ENCODE measurements around the gene VMAC. TPM values are rescaled to one million over a fixed set of nuclear protein-coding genes. Genes with fewer than 3 reads are reported as not detected.

Gene VMAC
- total RNA-seq, 1 donor from 2014 or later, result 4.5 TPM

- TF ChIP-seq CTCF (IDR thresholded peaks at IDR 0.05; ENCODE audit: insufficient read depth, low read length, severe bottlenecking), result peak; percentile 84
- Histone ChIP-seq H3K27me3 (ENCODE audit: control insufficient read depth, insufficient read depth, low read length) (peaks cover 3% of the 10 kb centered on the region), H3K4me3 (ENCODE audit: low read depth, low read length) (no peak overlapping the region), H3K36me3 (ENCODE audit: control insufficient read depth, insufficient read depth, low read length) (peaks cover 2% of the 10 kb centered on the region)
- DNase-seq (ENCODE audit: low read depth) (no peak), FAIRE-seq (no peak)
Observed at GRCh38 chr19:5891938-5892771, 12.5 kb upstream of the VMAC start.

GRCh38 chr19:5892772-5893275 is 11.8 kb upstream of the VMAC start:
- Histone ChIP-seq H3K27me3 (ENCODE audit: control insufficient read depth, insufficient read depth, low read length) (peaks cover 3% of the 10 kb centered on the region), H3K36me3 (ENCODE audit: control insufficient read depth, insufficient read depth, low read length) (peaks cover 2% of the 10 kb centered on the region), H3K4me3 (ENCODE audit: low read depth, low read length) (no peak overlapping the region)
- DNase-seq (ENCODE audit: low read depth) (no peak), FAIRE-seq (no peak)
- no peak for TF ChIP-seq CTCF (IDR thresholded peaks at IDR 0.05; ENCODE audit: insufficient read depth, low read length, severe bottlenecking)

GRCh38 chr19:5893296-5893903 is 11.3 kb upstream of the VMAC start:
- TF ChIP-seq CTCF (IDR thresholded peaks at IDR 0.05; ENCODE audit: insufficient read depth, low read length, severe bottlenecking), result no peak
- FAIRE-seq (no peak), DNase-seq (ENCODE audit: low read depth) (no peak)

GRCh38 chr19:5893907-5894703 is 10.6 kb upstream of the VMAC start:
- no peak for FAIRE-seq

More at GRCh38 chr19:5893296-5893903, 11.3 kb upstream of the VMAC start:
- Histone ChIP-seq H3K27me3 (ENCODE audit: control insufficient read depth, insufficient read depth, low read length) (peaks cover 3% of the 10 kb centered on the region), H3K4me3 (ENCODE audit: low read depth, low read length) (no peak overlapping the region), H3K36me3 (ENCODE audit: control insufficient read depth, insufficient read depth, low read length) (peaks cover 4% of the 10 kb centered on the region)

More at GRCh38 chr19:5893907-5894703, 10.6 kb upstream of the VMAC start:
- DNase-seq (ENCODE audit: low read depth), result no peak
- Histone ChIP-seq H3K36me3 (ENCODE audit: control insufficient read depth, insufficient read depth, low read length) (peaks cover 4% of the 10 kb centered on the region), H3K4me3 (ENCODE audit: low read depth, low read length) (no peak overlapping the region), H3K27me3 (ENCODE audit: control insufficient read depth, insufficient read depth, low read length) (peaks cover 3% of the 10 kb centered on the region)
- TF ChIP-seq CTCF (IDR thresholded peaks at IDR 0.05; ENCODE audit: insufficient read depth, low read length, severe bottlenecking), result no peak
